Left ventricle myocardium inferior (tissue), 1 donor: ENCODE measurements around the gene C1orf50. TPM values are rescaled to one million over a fixed set of nuclear protein-coding genes. Genes with fewer than 3 reads are reported as not detected.

ENCODE experiments used
- DNase-seq: peaks from one replicate; pipeline ENCODE4 v3.0.0-alpha.2; 2020
- H3K27ac ChIP-seq: fragments of 200-600 bp; replicated peaks from 2 replicates; pipeline ENCODE4 v1.8.0; 2021
- H3K27me3 ChIP-seq: fragments of 200-600 bp; 2 replicates; pipeline ENCODE4 v1.8.0; 2021; ENCODE audit warnings: low read depth
- H3K36me3 ChIP-seq: fragments of 200-600 bp; 2 replicates; pipeline ENCODE4 v1.8.0; 2021
- H3K4me1 ChIP-seq: fragments of 200-600 bp; 2 replicates; pipeline ENCODE4 v1.8.0; 2021
- H3K4me3 ChIP-seq: fragments of 200-600 bp; 2 replicates; pipeline ENCODE4 v1.8.0; 2021; ENCODE audit warnings: mild to moderate bottlenecking, moderate library complexity
- H3K9me3 ChIP-seq: fragments of 200-600 bp; replicated peaks from 2 replicates; pipeline ENCODE4 v1.8.0; 2021
- CTCF ChIP-seq: fragments of 200-600 bp; IDR thresholded peaks from 2 replicates; pipeline ENCODE4 v1.8.0; 2021; ENCODE audit warnings: antibody characterized with exemption, mild to moderate bottlenecking, borderline replicate concordance
- intact Hi-C: fragments of 100-400 bp; cut with micrococcal nuclease; formaldehyde crosslinking; loops from one replicate; pipeline ENCODE4 v1.11.0; 2022
- total RNA-seq: library from RNA; stranded (reverse); fragmentation: NEBNext Ultra II Directional; extraction: Animal tissue kit (Norgen Biotek cat#: 25700); gene quantifications from one replicate; pipeline ENCODE4 v1.2.1, GENCODE V29; 2021
- donor health status: DM: no; HTN: yes; CAD: no; lungs with severe emphysema.

C1orf50 gene
- total RNA-seq, 1 donor from 2014 or later, result 7.8 TPM

DNA sequence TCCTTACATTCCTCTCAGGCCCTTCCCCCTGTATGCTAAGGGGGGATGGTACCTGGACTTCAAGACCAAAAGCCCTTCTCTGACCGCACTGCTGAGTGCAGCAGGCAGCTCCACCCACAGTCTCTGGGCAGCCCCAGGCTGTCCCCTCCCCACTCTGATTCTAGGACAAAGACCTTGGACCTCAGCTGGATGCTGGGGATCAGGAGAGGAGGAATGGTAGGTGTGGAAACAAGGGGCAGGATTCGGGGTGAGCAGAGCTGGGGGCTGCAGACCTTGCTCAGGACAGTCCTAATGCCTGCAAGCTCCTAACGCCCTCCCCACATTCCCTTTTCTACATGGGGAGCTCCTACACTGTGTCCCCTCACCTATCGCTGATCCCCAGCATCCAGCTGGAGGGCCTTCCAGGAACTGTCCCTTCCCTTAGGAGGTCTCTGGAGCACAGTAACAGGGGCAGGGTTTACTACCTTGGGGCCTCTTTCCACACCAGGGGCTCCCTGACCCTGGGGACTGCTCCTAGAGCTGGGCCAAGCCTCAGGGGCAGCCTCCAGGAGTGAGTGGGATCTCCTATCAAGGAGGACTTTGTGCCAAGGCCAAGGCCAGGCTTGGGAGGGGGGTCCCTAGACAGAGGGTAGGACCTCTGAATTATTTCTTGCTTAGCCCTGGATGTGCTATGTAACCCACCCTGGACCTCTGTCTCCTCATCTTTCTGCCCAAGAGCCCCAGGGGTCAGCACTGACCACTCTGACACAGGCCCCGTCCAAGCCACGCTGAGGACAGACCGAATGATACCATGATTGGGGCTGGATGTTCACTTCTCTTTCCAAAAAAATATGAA, 32.6 kb upstream of the C1orf50 start:
- no peaks in the 10 kb centered on the region for H3K27me3 ChIP-seq
- no peak for DNase-seq
- TF ChIP-seq CTCF, result no peak
- no peak overlapping the region for H3K4me3 ChIP-seq
- H3K4me1 ChIP-seq, result no peaks in the 10 kb centered on the region
- no peaks in the 10 kb centered on the region for H3K36me3 ChIP-seq
- intact Hi-C loops, result no loop called here
- no peak overlapping the region for H3K27ac ChIP-seq
- H3K9me3 ChIP-seq, result no peaks in the 10 kb centered on the region

GRCh38 chr1:42735056-42735455, 32.0 kb upstream of the C1orf50 start:
- no peak overlapping the region for H3K4me3 ChIP-seq
- no peaks in the 10 kb centered on the region for H3K36me3 ChIP-seq
- no peaks in the 10 kb centered on the region for H3K9me3 ChIP-seq
- no peaks in the 10 kb centered on the region for H3K27me3 ChIP-seq
- no peaks in the 10 kb centered on the region for H3K4me1 ChIP-seq
- intact Hi-C loops, result no loop called here
- TF ChIP-seq CTCF, result no peak
- no peak for DNase-seq
- no peak overlapping the region for H3K27ac ChIP-seq

DNA sequence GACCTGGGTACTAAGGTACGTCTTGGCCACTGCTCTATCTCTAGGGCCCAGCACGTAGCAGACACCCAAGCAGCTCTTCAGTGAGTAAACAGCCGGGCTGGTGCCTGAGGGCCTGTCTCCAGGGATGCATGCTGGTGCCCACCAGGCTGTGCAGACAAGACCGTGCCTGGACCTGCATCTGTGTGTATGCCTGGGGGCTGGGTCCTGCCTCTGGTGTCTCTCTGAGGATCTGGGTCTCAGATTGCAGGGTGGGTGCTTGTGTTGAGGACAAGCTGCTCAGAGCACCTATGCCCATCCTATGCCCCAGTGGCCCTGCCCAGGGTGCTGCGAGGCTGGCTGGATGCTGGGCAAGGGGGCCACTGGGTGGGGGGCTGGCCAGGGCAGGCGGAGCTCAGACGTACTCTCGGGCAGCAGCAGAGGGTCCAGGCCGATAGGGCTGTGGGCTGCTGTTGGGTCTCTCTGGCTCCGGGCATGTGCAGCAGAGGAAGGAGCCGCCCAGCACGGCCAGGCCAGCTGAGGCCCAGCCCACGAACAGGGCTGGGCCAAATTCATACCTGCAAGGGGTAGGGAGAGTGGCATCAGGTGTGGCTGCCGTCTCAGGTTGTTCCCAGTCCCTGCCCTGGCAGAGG, 31.5 kb upstream of the C1orf50 start:
- H3K9me3 ChIP-seq, result no peaks in the 10 kb centered on the region
- no peak overlapping the region for H3K4me3 ChIP-seq
- H3K27ac ChIP-seq, result no peak overlapping the region
- intact Hi-C loops, result no loop called here
- H3K27me3 ChIP-seq, result no peaks in the 10 kb centered on the region
- H3K4me1 ChIP-seq, result no peaks in the 10 kb centered on the region
- no peak for DNase-seq
- TF ChIP-seq CTCF, result no peak
- H3K36me3 ChIP-seq, result no peaks in the 10 kb centered on the region

GRCh38 chr1:42736152-42736551, 30.9 kb upstream of the C1orf50 start:
- Histone ChIP-seq H3K36me3 (no peaks in the 10 kb centered on the region), H3K4me3 (no peak overlapping the region), H3K27me3 (no peaks in the 10 kb centered on the region), H3K27ac (no peak overlapping the region), H3K9me3 (no peaks in the 10 kb centered on the region), H3K4me1 (no peaks in the 10 kb centered on the region)
- TF ChIP-seq CTCF, result no peak
- intact Hi-C loops, result no loop called here
- DNase-seq, result no peak

- Histone ChIP-seq H3K4me1 (no peaks in the 10 kb centered on the region), H3K36me3 (no peaks in the 10 kb centered on the region), H3K4me3 (no peak overlapping the region), H3K27me3 (no peaks in the 10 kb centered on the region), H3K9me3 (no peaks in the 10 kb centered on the region), H3K27ac (no peak overlapping the region)
- no peak for TF ChIP-seq CTCF
- intact Hi-C loops, result no loop called here
- no peak for DNase-seq
Measured at GRCh38 chr1:42736571-42737200, 30.4 kb upstream of the C1orf50 start.
